Inflammatory macrophage treated with lipopolysaccharide for 1 hour (primary cell): ENCODE data around the gene ZNF609.

Experiments
- DNase-seq, 2 donors: peaks; one replicate each; pipeline ENCODE4 v3.0.0-alpha.2; 2020 to 2022

The ZNF609 gene

DNA sequence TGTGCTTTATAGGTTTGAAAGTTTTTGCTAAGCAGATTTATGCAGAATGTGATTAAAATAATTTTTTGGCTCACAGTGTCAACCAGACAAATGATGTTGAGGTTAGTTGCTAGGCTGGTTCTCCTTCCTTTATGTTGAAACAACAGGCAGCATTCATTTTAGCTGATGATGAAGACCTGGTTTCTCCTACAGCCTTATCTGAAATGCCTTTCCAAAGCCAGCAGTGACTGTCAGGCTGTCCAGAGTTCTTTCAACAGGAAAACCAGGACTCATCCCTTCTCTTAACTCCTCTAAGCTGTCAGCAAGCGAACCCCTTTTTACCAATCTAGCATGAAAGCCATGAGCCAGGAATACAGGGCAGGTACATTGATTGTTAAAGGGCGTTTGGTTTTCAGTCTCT lies 84.1 kb downstream of the ZNF609 start:
- DNase-seq, result no peak

DNA sequence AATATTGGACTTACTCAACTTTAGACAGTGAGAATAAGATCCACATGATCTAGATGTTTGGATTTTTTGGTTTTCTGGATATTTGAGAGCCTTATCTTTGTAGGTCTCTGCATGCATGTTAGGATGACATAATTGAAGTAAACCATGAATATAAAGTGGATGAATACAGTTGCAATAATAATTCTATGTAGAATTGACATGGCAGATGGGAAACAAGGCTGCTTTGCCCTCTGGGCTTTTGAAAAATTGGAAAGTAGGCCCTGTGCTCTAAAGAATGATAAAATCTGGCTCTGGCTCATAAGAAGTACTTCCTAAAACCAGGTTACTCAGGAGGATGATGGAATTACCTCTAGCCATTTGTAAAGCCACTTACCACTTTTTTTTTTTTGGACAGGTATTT lies 86.9 kb downstream of the ZNF609 start:
- DNase-seq, result no peak

GRCh38 chr15:64548235-64548634 lies 87.9 kb downstream of the ZNF609 start:
- DNase-seq, result no peak

GRCh38 chr15:64549860-64550259 lies 89.5 kb downstream of the ZNF609 start:
- DNase-seq, result no peak

DNA sequence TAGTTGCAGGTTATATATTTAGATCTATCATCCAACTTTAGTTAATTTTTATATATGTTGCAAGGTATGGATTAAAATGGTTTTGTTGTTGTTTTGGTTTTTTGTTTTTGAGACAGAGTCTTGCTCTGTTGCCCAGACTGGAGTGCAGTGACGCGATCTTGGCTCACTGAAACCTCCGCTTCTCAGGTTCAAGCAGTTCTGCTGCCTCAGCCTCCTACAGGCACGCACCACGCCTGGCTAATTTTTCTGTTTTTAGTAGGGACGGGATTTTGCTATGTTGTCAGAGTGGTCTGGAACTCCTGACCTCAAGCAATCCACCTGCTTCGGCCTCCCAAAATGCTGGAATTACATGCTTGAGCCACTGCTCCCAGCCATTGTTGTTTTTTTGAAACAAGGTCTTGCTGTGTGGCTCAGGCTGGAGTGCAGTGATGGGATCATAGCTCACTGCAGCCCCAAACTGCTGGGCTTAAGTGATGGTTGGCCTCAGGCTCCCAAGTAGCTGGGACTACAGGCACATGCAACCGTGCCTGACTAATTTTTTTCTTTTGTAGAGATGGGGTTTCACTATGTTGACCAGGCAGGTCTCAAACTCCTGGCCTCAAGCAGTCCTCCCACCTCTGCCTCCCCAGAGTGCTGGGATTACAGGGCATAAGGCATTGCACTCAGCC lies 92.0 kb downstream of the ZNF609 start:
- no peak for DNase-seq

DNA sequence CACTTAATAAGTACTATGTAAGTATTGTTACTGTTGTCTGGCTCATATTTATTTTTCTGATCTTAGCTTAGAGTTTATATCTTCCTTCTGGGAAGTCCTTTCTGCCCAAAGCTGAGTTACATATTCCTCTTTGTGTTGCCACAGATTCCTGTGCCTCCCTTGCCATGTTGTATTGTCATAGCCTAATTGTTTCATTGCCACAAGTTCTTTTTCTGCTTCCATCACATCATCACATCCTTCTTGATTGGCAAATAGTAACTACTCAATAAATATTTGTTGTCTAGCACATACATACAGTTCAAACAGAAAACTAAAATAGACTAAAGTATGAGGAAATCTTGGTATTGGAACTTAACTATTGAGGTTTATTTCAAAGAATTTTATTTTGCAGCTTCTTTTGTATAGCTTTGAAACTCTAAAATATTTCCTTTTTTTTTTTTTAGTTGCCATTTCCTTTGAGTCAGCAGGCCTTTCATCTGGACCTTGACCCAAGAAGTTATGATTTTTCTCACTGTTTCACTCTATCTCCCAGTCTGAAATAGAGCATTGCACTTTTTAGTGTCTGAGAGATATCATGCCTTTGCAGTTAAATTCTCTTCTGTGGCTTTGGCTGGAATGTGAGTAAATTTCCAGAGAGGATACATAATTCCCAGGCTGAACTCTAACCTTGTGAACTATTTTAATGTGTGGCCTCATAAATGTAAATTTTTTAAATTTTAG lies 98.2 kb downstream of the ZNF609 start:
- DNase-seq, result peak; percentile 25 to 34

GRCh38 chr15:64559243-64559642 lies 98.9 kb downstream of the ZNF609 start:
- no peak for DNase-seq

DNA sequence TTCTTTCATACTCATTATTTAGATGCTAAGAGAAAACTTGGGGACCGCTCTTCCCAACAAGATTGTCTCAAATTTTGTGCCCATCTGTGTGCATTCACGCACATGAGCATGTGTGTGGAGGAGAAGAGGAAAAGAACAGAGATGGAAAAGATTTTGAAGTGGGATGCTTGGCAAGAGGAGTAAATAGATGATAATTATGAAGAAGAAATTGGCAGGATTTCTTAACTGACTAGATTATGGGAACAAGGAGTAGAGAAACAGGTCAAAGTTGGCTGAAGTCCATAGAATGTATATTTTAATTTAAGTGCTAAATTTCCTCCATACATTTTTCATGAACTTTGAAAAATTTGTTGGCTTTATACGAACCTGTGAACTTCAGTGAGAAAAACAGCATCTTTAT lies 100.1 kb downstream of the ZNF609 start:
- no peak for DNase-seq

DNA sequence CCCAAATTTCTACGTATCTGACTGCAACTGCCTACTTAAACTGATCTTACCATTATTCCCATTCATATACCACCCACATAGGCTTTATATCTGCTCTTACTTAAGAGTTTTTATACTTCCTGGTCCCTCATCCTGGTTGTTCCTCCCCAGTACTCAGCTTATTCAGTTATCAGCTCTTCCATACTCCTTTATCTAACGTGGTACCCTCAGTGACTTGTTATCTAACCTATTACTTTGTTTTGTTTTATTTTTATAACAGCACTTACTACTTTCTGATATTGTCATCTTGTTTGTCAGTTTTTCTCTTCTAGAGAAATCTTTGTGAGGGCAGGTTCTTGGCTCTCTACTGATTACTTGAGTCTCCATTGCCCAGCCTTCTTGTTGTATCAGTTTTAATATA lies 100.6 kb downstream of the ZNF609 start:
- no peak for DNase-seq

- DNase-seq, result no peak
Observed at GRCh38 chr15:64562003-64562640, 101.7 kb downstream of the ZNF609 start.

- no peak for DNase-seq
Observed at GRCh38 chr15:64566102-64566501, 105.7 kb downstream of the ZNF609 start.

GRCh38 chr15:64566629-64567427 lies 106.5 kb downstream of the ZNF609 start:
- DNase-seq, result no peak

DNA sequence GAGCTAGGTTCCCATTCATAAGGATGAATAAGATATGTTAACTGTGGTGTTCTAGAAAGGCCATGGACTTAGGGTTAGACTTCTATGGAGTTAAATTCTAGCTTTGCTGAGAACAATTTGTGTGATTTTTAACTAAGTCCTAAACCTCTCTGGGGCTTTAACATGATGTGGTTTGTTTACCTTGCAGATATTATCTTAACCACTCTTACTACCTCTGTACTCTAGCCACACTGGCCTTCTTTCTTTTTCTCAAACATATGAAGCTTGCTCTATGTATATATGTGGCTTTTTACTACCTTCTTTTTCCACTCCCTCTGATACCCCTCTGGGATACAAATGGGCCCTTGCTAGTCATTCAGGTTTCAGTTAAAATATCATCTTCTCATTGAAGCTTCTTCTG lies 108.4 kb downstream of the ZNF609 start:
- DNase-seq, result no peak

DNA sequence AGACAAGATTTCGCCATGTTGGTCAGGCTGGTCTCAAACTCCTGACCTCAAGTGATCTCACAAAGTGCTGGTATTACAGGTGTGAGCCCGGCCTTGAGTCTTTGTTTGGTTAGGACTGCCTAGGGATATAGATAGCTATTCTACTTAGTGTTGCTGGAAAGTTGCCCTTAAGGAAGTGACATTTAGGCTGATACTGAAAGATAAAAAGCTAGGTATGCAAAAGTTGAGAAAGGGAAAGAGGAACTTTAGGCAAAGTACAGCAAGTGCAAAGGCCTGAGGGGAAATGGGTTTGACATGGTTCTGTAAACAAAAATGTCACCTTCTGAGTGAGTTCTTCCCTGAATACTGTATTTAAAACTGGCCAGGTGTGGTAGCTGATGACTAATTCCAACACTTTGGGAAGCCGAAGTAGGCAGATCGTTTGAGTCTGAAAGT lies 111.5 kb downstream of the ZNF609 start:
- peak in 1 of 2 donors; percentile 18 for DNase-seq

- no peak for DNase-seq
Observed at GRCh38 chr15:64572856-64573255, 112.5 kb downstream of the ZNF609 start.

DNA sequence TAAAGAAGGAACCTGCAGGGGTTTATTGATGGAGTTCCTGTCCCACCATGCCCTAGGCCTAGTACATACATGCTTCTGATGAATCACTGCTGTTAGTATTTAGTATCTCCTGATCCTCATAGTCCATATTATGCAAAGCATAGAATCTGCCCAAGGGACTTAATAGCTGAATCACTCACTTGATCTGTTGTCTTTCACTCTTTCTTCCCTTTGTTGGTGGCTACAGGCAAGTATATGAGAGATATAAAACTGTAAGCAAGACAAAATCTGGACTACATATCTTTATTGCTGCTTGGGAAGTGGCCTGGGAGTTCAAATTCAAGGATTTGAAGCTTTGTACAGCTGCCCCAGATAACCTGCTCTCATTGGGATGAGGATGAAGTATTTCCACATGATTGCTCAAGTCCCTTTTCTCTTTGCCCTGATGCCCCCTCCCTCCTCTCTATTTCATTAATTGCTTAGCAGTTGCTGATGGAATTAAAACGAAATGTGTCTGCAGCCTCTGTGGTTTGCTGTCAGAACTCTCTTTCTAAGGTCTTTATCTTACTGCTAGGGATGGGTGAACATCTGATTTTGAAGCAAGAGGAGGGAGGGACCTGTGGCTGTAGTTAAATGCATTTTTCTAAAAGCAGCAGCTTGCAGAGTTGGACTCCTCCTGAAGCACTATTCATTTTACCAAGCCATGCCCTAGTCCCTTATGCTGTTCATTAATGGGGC lies 114.1 kb downstream of the ZNF609 start:
- no peak for DNase-seq

- DNase-seq, result no peak
Observed at GRCh38 chr15:64580696-64581407, 120.5 kb downstream of the ZNF609 start.

DNA sequence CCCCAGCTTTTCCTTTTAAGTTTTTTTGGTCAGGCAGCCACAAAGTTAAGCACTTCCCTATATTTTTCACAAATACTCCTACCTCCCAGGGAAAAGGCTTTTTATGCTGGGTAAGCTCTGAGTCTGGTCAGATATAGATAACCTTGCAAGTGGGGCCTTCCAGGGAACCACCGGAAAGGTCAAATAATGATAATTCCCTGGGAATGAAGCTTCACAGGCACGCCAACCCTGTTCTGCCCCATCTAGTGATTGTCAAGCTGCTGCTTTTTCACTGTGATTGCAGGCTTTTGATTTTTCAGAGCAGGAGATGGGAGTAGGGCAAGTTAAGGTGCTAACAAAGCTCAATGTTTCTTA lies 121.0 kb downstream of the ZNF609 start:
- no peak for DNase-seq

GRCh38 chr15:64582202-64582601 lies 121.8 kb downstream of the ZNF609 start:
- DNase-seq, result peak; percentile 42 to 48

DNA sequence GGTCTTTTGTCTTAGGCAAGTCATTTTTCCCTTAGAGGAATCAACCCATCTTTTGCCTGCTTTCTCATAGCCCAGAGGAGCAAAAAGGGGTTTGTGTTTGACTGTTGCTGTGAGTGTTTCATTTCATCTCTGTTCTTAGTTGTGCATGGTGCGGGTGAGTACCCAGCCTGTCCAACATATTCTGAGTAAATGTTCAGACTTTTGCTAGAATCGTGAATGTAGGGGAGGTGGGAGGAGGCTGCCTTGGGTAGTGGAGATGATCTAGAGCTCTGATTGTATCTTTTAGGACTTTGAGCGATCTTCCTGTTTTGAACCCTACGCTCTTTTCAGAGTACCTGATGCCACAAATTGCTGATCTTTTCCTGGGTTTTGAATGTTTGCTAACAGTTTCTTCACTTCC lies 123.1 kb downstream of the ZNF609 start:
- DNase-seq, result no peak

DNA sequence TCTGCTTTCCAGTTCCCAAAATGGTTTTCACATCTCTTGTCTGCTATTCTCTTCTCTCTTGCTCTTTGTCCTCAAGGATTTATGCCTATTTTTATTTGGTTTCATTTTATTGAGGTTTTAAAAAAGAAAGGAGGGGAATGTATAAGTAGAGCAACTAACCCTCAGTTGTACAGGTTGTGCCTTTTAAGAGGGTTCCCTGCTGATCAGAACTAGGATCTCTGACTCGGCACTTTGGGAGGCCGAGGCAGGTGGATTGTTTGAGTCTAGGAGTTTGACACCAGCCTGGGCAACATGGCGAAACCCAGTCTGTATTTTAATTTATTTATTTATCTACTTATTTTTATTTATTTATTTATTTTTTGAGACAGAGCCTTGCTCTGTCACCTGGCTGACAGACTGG lies 123.6 kb downstream of the ZNF609 start:
- no peak for DNase-seq

GRCh38 chr15:64586259-64586870 lies 126.0 kb downstream of the ZNF609 start:
- DNase-seq, result no peak
